Thymus (tissue), 11 donors: ENCODE measurements around the gene DYNC2H1. TPM values are rescaled to one million over a fixed set of nuclear protein-coding genes. Genes with fewer than 3 reads are reported as not detected.

Experiments
- DNase-seq, 9 donors: peaks; one replicate each; pipeline ENCODE4 v3.0.0-alpha.2; 2013; ENCODE audit warnings: low spot score in 9 of 9, low read depth in 6 of 9, missing footprints in 1 of 9
- H3K27ac ChIP-seq, 2 donors: one replicate each; pipeline ENCODE4 v1.5.1; 2013; ENCODE audit warnings: control low read depth in 1 of 2, low read depth in 1 of 2, low read length in 1 of 2, mild to moderate bottlenecking in 1 of 2, moderate library complexity in 1 of 2
- H3K27me3 ChIP-seq, 2 donors: one replicate each; pipeline ENCODE4 v1.5.1; 2013; ENCODE audit warnings: low read length in 1 of 2; ENCODE audit not compliant: control insufficient read depth in 2 of 2, insufficient read depth in 1 of 2
- H3K36me3 ChIP-seq, 2 donors: one replicate each; pipeline ENCODE4 v1.5.1; 2013; ENCODE audit warnings: low read length in 1 of 2, mild to moderate bottlenecking in 1 of 2, moderate library complexity in 1 of 2; ENCODE audit not compliant: control insufficient read depth in 2 of 2, insufficient read depth in 2 of 2
- H3K4me1 ChIP-seq, 2 donors: one replicate each; pipeline ENCODE4 v1.5.1; 2013; ENCODE audit warnings: low read length in 2 of 2; ENCODE audit not compliant: control insufficient read depth in 2 of 2, insufficient read depth in 2 of 2
- H3K4me3 ChIP-seq, 2 donors: one replicate each; pipeline ENCODE4 v1.5.1; 2013; ENCODE audit warnings: low read length in 2 of 2, control low read depth in 1 of 2, mild to moderate bottlenecking in 1 of 2
- H3K9me3 ChIP-seq, 2 donors: one replicate each; pipeline ENCODE4 v1.5.1; 2013; ENCODE audit warnings: low read length in 1 of 2, mild to moderate bottlenecking in 1 of 2; ENCODE audit not compliant: control insufficient read depth in 2 of 2, insufficient read depth in 1 of 2
- WGBS: extraction: QIAGEN DNeasy Blood & Tissue Kit; methylation state at CpG from one replicate; pipeline ENCODE4 v1.1.7; 2013; 5-methylcytosine and 5-hydroxymethylcytosine counted together
- polyA plus RNA-seq: library from polyadenylated mRNA; stranded (reverse); fragments of 200-250 nt; gene quantifications from one replicate; pipeline ENCODE4 v1.2.3, GENCODE V29; 2013
- total RNA-seq: library from RNA; stranded (reverse); fragments of 120-200 nt; gene quantifications from one replicate; pipeline ENCODE4 v1.2.4, GENCODE V29; 2013
- donor health status: healthy.

The DYNC2H1 gene
- total and polyA plus RNA-seq, 2 donors: 5.5 to 13.6 TPM

DNA sequence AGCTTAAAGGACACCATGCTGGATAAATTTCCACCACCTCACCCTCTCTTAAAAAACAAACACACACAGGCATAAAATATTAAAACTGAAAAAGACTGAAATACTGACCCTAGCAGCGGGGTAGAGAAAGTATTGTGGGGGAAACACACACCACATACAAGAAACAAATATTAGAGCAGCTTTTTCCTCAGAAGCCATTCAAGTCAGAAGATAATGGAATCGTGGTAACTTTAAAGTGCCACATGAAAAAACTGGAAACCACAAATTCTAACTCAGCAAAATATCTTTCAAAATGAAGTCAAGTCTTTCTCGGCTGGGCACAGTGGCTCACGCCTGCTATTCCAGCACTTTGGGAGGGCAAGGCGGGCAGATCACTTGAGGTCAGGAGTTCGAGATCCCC lies 223.2 kb downstream of the DYNC2H1 start:
- 56% methylated on average over 6 of the region's 6 CpGs for WGBS
- Histone ChIP-seq H3K27ac (no peak overlapping the region), H3K4me3 (no peak overlapping the region), H3K27me3 (no peaks in the 10 kb centered on the region), H3K36me3 (no peaks in the 10 kb centered on the region), H3K9me3 (no peaks in the 10 kb centered on the region), H3K4me1 (no peaks in the 10 kb centered on the region)
- peak in 1 of 9 donors; percentile 31 for DNase-seq

DNA sequence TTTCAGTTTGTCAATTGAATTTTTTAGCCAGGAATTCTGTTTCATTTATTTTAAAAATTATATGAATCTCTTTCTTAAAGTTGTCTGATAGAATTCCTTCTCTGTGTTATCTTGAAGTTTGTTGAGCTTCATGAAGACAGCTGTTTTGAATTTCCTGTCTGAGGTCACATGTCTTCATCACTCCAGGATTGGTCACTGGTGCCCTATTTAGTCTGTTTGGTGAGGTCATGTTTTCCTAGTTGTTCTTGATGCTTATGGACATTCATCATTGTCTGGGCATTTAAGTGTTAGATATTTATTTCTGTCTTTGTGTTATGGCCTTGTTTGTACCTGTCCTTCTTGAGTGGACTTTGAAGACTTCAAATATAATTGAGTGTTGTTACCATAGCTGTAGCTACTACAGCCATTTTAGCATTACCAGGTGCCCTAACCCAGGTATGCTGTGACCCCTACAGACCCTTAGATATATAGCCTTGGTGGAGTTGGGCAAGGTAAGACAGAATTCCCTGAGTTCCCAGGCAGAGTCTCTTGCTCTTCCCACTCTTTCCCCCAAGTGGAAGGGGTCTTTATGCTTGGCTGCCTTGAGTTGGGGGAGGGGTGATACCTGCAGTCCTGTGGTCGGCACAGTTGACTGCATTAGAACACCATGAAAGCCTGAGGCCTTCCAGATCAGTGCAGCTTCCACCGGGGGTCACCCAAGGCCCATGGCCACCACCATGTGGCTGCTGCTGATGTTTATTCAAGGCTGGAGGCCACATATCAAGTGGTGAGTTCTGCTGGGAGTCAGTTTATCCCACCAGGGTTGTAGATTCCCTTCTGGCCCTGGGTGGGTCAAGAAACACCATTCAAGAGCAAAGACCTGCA lies 229.6 kb downstream of the DYNC2H1 start:
- no peaks in the 10 kb centered on the region for H3K9me3 ChIP-seq
- no peak for DNase-seq
- no peaks in the 10 kb centered on the region for H3K36me3 ChIP-seq
- H3K27me3 ChIP-seq: no peaks in the 10 kb centered on the region
- no peak overlapping the region for H3K27ac ChIP-seq
- 89% methylated on average over 2 of the region's 2 CpGs for WGBS
- H3K4me3 ChIP-seq: no peak overlapping the region
- no peaks in the 10 kb centered on the region for H3K4me1 ChIP-seq

GRCh38 chr11:103339485-103339857 lies 230.2 kb downstream of the DYNC2H1 start:
- Histone ChIP-seq H3K4me1 (no peaks in the 10 kb centered on the region), H3K27ac (no peak overlapping the region), H3K36me3 (no peaks in the 10 kb centered on the region), H3K9me3 (no peaks in the 10 kb centered on the region), H3K27me3 (no peaks in the 10 kb centered on the region), H3K4me3 (no peak overlapping the region)
- DNase-seq: no peak
- 96% methylated on average over 6 of the region's 6 CpGs for WGBS

- H3K36me3 ChIP-seq: no peaks in the 10 kb centered on the region
- no peaks in the 10 kb centered on the region for H3K27me3 ChIP-seq
- no peaks in the 10 kb centered on the region for H3K9me3 ChIP-seq
- no peak overlapping the region for H3K4me3 ChIP-seq
- no peaks in the 10 kb centered on the region for H3K4me1 ChIP-seq
- DNase-seq: no peak
- WGBS: 99% methylated on average over 1 of the region's 1 CpG
- H3K27ac ChIP-seq: no peak overlapping the region
Measured at GRCh38 chr11:103340956-103341355, 231.7 kb downstream of the DYNC2H1 start.

DNA sequence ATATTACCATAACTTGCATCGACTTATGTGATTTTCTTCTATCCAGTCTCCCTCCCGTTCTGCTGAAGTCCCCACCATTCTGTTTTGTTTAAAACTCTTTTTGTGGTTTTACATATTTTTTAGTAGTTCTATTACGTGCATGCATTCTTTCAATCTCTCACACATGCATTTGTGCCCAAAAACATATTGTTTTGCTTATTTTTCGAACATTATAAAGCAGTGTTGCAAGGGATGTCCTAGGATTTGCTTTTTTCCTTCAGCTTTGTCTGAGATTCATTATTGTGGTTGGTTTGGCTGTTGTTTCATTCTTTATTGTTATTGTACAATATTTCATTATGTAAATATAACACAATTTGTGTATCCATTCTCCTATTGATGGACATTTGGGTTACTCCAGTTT lies 235.7 kb downstream of the DYNC2H1 start:
- no peak overlapping the region for H3K27ac ChIP-seq
- no peaks in the 10 kb centered on the region for H3K27me3 ChIP-seq
- H3K4me1 ChIP-seq: no peaks in the 10 kb centered on the region
- DNase-seq: no peak
- H3K4me3 ChIP-seq: no peak overlapping the region
- H3K9me3 ChIP-seq: no peaks in the 10 kb centered on the region
- 67% methylated on average over 4 of the region's 4 CpGs for WGBS
- no peaks in the 10 kb centered on the region for H3K36me3 ChIP-seq

GRCh38 chr11:103349595-103349994 lies 240.4 kb downstream of the DYNC2H1 start:
- DNase-seq: no peak
- no peaks in the 10 kb centered on the region for H3K27me3 ChIP-seq
- no peak overlapping the region for H3K4me3 ChIP-seq
- 94% methylated on average over 2 of the region's 2 CpGs for WGBS
- no peak overlapping the region for H3K27ac ChIP-seq
- no peaks in the 10 kb centered on the region for H3K9me3 ChIP-seq
- no peaks in the 10 kb centered on the region for H3K4me1 ChIP-seq
- no peaks in the 10 kb centered on the region for H3K36me3 ChIP-seq

- Histone ChIP-seq H3K4me1 (no peaks in the 10 kb centered on the region), H3K27me3 (no peaks in the 10 kb centered on the region), H3K27ac (no peak overlapping the region), H3K9me3 (no peaks in the 10 kb centered on the region), H3K4me3 (no peak overlapping the region), H3K36me3 (no peaks in the 10 kb centered on the region)
- no peak for DNase-seq
Measured at GRCh38 chr11:103354656-103355055, 245.4 kb downstream of the DYNC2H1 start.

DNA sequence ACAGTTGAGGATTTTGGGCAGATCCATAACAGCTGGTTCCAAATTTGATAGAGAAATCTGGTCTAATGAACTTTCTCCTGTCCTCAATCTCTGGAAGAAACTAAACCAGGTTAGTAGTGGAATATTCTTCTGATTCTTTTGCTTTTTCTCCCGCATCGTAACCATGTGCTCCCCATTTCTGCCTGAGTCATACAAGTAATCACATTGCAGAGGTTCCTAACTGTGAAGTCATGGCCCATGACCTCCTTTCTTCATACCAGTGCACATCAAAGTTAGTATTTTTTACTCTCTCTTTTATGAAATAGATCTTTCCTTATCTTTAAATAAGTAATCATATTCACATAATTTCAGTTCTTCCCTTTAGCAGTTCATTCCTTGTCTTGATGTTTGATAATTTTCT lies 249.0 kb downstream of the DYNC2H1 start:
- no peaks in the 10 kb centered on the region for H3K4me1 ChIP-seq
- H3K27ac ChIP-seq: no peak overlapping the region
- H3K9me3 ChIP-seq: no peaks in the 10 kb centered on the region
- no peak for DNase-seq
- H3K36me3 ChIP-seq: no peaks in the 10 kb centered on the region
- H3K4me3 ChIP-seq: no peak overlapping the region
- H3K27me3 ChIP-seq: no peaks in the 10 kb centered on the region
- 96% methylated on average over 2 of the region's 2 CpGs for WGBS

GRCh38 chr11:103359216-103359615 lies 250.0 kb downstream of the DYNC2H1 start:
- 90% methylated on average over 4 of the region's 4 CpGs for WGBS
- Histone ChIP-seq H3K4me1 (no peaks in the 10 kb centered on the region), H3K27me3 (no peaks in the 10 kb centered on the region), H3K4me3 (no peak overlapping the region), H3K27ac (no peak overlapping the region), H3K9me3 (no peaks in the 10 kb centered on the region), H3K36me3 (no peaks in the 10 kb centered on the region)
- DNase-seq: peak in 1 of 9 donors; percentile 3
